ENCODE data around the gene RNF103. TPM values are rescaled to one million over a fixed set of nuclear protein-coding genes. Genes with fewer than 3 reads are reported as not detected.

RNF103 gene
- total and polyA plus RNA-seq, 2 of the 8 experiments (the other 6 are each of a cell fraction or from before 2014, with no cell fraction given), result 3.3 to 7.4 TPM

- Histone ChIP-seq H3K27me3 (replicated peaks in 1 of 4; ENCODE audit: control insufficient read depth in 3 of 4, extremely low read depth in 1 of 4, insufficient read depth in 3 of 4, low read length in 3 of 4) (no peaks in the 10 kb centered on the region), H2BK120ac (replicated peaks; ENCODE audit: low read depth, low read length) (no peak overlapping the region), H4K91ac (replicated peaks; ENCODE audit: insufficient read length, low read length) (no peak overlapping the region), H3K27ac (ENCODE audit: low read depth, low read length) (no peak overlapping the region), H3K79me1 (ENCODE audit: low read depth, low read length) (no peaks in the 10 kb centered on the region), H3K14ac (ENCODE audit: insufficient read length) (no peak overlapping the region), H2BK15ac (ENCODE audit: low read length) (no peak overlapping the region), H3K23ac (ENCODE audit: insufficient read length) (no peak overlapping the region), H3K9ac (replicated peaks in 1 of 4; ENCODE audit: extremely low read depth in 1 of 4, low read depth in 3 of 4, low read length in 3 of 4) (no peak overlapping the region), H3K23me2 (ENCODE audit: low read depth, low read length) (no peaks in the 10 kb centered on the region), H3K36me3 (ENCODE audit: control insufficient read depth in 2 of 4, insufficient read depth in 4 of 4, low read length in 3 of 4) (no peaks in the 10 kb centered on the region), H4K5ac (ENCODE audit: insufficient read length, low read depth, low read length) (no peak overlapping the region), H3K4me3 (ENCODE audit: extremely low read depth in 1 of 4, insufficient read depth in 2 of 4, low read depth in 3 of 4, low read length in 4 of 4) (no peak overlapping the region), H2BK20ac (ENCODE audit: low read length) (no peak overlapping the region), H4K8ac (ENCODE audit: extremely low read depth, insufficient read depth, low read length) (no peak overlapping the region), H3K4me1 (replicated peaks in 1 of 4; ENCODE audit: control insufficient read depth in 3 of 4, insufficient read depth in 4 of 4, low read length in 3 of 4) (no peaks in the 10 kb centered on the region), H3K4ac (replicated peaks; ENCODE audit: insufficient read length, low read depth, low read length) (no peak overlapping the region), H3K18ac (ENCODE audit: extremely low read depth, low read length) (no peak overlapping the region), H2BK5ac (ENCODE audit: low read depth, low read length) (no peak overlapping the region), H2AFZ (ENCODE audit: low read length) (no peak overlapping the region), H2BK12ac (ENCODE audit: low read depth, low read length) (no peak overlapping the region), H2AK5ac (ENCODE audit: low read depth, low read length) (no peak overlapping the region), H3K56ac (replicated peaks; ENCODE audit: insufficient read length, low read depth, low read length) (no peak overlapping the region), H3K9me3 (ENCODE audit: insufficient read depth in 2 of 2, low read depth in 1 of 2, low read length in 1 of 2) (no peaks in the 10 kb centered on the region; a peak in 1 of 4 replicates), H4K20me1 (replicated peaks in 1 of 2; ENCODE audit: control insufficient read depth in 1 of 2, insufficient read depth in 2 of 2, low read length in 2 of 2) (no peaks in the 10 kb centered on the region), H3K4me2 (ENCODE audit: insufficient read depth in 1 of 2, low read depth in 2 of 2, low read length in 2 of 2) (no peak overlapping the region), H3K79me2 (ENCODE audit: control insufficient read depth in 1 of 2, insufficient read depth in 2 of 2, low read length in 2 of 2) (no peaks in the 10 kb centered on the region)
- ChIA-PET POLR2A (ENCODE audit: partially characterized antibody) (no interaction called here), CTCF (ENCODE audit: partially characterized antibody) (interaction anchor here (2.0 kb wide), 1 partner anchor 25 kb away, joined by 5 read pairs; no protein-coding TSS in a partner anchor)
- DNase-seq (ENCODE audit: low read depth in 1 of 2, low spot score in 2 of 2), result no peak
- FAIRE-seq, result no peak
- TF ChIP-seq MAFK (IDR thresholded peaks at IDR 0.05; ENCODE audit: low read depth, low read length), result no peak
- TF ChIP-seq BCL11A (IDR thresholded peaks at IDR 0.05; ENCODE audit: low read depth in 2 of 2, low read length in 2 of 2), result no peak
Observed at GRCh38 chr2:86650188-86650587, 26.5 kb upstream of the RNF103 start.

Measured in H1 (cell line).